ENCODE measurements around the gene TTN.

Gene TTN

DNA sequence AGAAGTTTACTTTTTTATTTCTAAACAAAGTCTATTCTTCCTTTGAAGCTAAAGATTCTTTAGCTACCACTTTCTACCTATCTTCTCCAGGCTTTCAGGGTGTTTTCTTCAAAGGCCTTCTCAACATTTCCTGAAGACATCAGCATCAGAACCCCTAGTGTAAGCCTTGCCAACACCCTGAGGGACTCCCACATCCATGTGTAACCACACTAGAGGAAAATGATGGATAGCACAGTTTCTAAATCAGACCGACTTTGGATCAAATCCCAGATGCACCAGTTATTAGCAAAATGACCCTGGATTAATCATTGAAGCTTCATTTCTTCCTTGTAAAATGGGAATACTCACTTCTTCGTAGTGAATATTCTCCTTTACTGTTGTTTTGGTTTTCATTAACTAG lies 4.7 kb upstream of the TTN start:
- DNase-seq (ENCODE audit: low read depth, low spot score), result no peak

DNA sequence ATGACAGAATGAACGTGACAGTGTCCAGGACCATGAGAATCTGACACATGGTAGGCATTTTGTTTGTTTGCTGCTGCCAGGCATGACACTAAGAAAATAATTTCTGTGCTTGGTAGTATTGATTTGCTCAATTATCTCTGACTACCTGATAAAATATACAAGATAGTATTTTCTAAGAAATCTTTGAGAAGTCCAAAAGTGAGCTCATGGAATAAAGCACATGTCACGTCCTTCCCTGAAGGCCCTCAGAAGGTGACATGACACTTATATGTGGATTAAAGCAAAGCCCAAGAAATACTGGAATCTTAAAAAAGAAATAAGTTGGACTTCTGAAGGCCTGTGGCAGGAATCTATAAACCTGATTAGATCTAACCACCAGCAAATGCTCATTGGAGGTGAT lies 3.8 kb upstream of the TTN start:
- DNase-seq (ENCODE audit: low read depth, low spot score), result no peak

DNA sequence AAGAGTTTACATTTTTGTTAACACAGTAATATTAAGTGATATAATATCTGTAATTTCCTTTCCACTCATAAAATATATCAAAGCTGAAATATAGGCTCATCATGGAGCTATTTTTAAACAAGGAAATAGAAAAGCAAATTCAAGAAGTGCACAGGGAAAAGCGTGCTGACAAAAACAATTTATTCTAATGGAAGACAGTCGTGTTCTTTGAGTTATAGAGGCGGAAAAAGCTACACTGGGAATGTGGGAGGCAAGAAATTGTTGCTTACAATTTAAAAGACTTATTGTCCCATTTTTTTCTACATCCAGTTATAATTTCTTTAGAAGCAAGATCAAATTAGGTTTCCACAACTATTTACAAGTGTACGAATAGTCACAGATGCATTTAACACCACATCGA lies 3.2 kb upstream of the TTN start:
- DNase-seq (ENCODE audit: low read depth, low spot score), result no peak

DNA sequence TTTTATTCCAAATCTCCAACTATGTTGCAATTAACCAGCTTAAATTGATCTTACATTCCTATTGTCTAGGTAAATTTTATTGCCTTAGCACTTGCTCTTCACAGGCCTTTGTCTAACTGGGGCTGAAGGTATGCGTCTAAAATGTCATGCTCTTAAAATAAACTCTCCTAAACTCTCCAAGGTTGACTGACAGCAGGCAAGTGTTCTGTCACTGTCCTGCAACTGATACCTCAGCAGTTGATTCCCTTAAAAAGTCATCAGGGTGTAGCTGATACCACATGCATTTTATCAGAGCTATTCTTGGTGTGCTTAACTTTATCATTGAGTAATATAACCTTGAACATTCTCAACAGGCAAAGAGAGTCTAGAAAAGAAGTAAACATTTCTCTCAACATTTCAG lies 680 bp downstream of the TTN start:
- DNase-seq (ENCODE audit: low read depth, low spot score), result no peak

DNA sequence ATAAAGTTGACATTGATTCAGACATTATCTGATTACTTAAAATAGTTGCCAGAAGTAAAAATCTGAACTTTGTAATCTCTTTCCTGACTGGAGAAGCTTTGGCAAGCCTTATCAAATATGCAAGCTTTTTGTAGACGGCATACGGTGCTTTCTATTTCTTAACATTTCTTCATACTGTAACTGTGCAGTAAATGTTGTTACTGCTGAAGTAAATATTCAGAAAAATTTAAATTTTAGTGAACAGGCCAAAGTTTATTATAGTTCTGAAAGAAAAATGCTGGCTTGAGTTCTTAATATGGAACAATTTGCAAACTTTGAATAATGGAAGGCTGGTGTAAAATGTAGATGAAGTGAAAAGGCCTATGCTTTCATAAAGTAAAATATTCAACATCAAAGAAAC lies 1.8 kb downstream of the TTN start:
- no peak for DNase-seq (ENCODE audit: low read depth, low spot score)

DNA sequence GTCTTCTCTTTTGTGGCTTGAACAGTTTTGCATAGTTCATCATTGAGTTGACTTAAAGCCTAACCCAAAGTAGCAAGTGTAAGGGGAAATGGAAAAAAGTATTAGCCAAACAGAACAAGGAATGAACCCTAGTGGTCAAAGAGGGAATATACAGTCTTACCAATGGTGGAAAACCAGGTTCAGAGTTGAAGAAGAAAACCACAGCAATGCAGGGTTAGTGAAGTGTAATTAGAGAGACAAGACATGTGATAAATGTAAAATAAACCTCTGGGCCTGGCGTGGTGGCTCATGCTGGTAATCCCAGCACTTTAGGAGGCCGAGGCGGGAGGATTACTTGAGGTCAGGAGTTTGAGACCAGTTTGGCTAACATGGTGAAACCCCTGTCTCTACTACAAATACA lies 2.4 kb downstream of the TTN start:
- DNase-seq (ENCODE audit: low read depth, low spot score), result no peak

DNA sequence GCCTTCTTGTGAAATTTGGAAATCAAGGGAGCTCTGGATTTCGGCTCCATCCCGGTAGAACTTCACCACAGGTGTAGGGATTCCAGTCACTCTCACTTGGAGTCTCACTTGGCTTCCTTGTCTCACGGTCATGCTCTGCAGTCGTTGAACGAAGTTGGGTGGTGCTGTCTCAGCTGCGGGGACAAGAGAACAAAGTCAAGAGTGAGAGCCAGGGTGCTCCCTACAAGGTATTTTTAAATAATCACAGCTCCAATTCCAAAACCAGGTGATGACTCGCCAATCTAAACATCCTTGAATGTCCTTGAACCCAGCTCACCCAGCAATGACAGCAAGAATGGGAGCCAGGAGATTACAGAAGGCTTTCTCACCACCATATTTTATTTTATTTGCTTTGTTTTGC lies 6.7 kb downstream of the TTN start:
- no peak for DNase-seq (ENCODE audit: low read depth, low spot score)

DNA sequence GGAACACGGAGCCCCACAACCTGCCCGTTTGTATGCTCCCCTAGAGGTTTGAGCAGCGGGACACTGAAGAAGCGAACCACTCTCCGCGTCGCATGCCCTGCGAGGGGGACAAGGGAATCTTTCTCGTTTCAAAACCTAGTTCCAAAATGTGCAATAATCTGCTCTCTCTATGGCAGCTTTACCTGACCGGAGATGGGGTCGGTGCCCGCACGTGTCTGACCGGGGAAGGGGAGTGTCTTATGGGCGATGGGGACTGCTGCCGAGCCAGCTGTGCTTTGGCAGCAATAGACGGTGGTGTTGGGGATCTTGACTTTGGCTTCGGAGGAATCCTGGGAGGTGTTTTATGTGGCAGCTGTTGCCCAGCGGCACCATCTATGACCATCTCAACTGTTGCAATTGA lies 7.9 kb downstream of the TTN start:
- no peak for DNase-seq (ENCODE audit: low read depth, low spot score)

DNA sequence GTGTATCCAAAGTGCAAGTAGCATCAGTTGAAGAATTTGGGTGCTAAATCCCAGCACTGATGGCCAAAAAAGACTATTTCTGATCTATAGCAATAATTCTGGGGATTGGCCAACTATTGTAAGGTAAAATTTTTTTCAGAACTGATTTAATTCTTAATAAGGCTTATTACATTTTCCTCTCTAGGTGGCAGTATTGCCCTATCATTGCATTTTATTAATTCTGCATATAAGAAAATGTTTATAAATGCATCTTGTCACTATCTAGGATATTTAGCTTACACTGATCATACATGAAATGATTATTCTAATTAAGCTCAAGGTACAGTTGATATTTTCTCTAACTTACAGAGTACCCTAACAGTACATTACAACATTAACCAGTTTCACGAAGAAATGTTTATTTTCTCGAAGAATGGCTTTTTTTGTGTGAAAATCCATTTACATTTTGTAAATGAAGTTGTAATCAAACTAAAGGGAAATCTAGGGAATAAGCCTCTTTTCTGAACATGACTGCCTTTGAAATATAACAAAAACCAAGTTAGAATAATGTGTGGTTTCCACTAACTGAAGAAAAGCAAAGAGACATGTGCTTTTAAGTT lies 11.0 kb downstream of the TTN start:
- DNase-seq (ENCODE audit: low read depth, low spot score), result peak; percentile 41

DNA sequence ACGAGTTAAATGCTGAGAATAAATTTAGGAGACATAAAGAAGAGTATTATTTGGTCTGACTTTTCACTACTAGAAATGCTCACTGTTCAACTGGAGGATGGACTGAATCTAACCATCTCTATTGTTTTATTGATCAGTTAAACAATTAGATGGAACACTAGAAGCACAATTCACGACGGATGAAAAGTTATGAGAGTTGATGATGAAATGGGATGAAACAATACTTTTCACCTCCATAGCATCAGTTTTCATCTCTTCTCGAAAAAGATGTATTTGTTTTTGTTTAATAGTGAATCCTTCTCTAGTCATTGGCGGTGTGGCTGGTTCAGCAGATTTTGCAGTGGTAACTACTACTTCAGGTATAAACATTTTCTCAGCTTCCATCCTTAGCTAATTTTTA lies 19.3 kb downstream of the TTN start:
- DNase-seq (ENCODE audit: low read depth, low spot score), result no peak

DNA sequence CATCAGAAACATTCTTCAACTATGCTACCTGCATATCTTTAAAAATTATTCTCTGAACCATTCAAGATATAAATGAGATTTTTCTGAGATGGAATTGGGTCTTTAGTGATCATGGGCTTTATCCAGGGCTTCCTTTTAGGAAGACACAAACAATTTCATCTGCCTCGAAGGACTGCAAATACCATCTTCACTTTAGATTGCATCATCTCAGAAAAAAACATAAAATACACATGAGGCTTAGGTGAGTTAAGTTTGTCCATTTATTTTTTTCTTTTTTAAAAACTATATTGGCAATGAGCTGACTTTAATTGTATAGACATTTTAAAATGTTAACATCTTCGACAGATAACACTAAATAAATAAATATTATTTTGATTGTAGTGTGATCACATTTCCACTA lies 20.1 kb downstream of the TTN start:
- DNase-seq (ENCODE audit: low read depth, low spot score), result no peak

DNA sequence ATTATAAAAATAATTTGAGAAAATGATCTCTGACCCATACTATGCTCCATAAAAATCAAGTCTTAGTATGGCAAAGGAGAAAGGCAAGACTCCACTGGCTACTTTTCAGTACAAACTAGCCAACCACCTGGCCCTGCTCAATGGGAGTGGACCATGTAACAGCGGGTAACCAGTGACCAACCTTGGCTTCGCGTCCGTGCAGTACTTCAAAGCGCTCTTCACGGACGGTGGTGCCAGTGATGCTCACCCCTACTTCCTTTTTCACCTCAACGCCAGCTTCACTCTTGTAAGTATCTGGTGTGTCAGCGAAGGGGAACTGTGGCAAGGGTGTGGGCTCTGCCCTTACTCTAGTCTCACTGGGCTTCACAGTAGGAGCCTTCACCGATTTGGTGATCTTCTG lies 23.3 kb downstream of the TTN start:
- no peak for DNase-seq (ENCODE audit: low read depth, low spot score)

DNA sequence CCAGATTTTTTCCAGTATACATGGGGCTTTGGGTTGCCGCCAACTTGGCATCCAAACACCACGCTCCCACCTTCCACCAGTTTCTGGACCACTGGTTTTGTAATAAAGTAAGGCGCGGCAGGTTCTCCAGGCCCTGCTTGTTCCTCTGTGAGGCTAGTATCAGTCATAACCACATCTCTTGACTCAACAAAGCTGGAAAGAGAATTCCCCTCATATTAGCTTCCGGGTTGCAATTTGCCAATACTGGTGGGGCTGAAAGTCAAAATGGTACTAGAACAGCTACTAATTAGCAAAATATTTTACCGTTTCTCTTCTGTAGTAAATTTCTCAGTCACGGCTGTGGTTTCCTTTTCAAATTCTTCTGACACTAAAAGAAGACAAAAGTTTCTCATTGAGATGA lies 25.0 kb downstream of the TTN start:
- no peak for DNase-seq (ENCODE audit: low read depth, low spot score)

DNA sequence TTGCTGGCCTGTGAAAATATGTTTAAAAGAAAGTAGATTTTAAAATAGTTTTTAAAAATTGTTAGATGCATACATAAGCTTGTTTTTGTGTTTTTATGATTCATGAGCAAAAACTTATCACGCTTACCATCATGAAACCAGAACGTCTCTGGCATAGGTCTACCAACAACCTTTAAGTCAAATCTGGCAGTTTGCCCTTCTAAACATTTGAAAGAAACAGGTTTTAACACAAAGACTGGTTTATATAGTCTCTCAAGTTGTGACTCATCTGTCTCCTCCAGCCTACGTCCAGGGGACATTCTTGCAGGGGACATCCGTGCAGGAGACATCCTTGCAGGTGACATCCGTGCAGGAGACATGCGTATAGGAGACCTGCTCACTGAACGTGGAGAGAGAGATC lies 29.6 kb downstream of the TTN start:
- DNase-seq (ENCODE audit: low read depth, low spot score), result no peak

DNA sequence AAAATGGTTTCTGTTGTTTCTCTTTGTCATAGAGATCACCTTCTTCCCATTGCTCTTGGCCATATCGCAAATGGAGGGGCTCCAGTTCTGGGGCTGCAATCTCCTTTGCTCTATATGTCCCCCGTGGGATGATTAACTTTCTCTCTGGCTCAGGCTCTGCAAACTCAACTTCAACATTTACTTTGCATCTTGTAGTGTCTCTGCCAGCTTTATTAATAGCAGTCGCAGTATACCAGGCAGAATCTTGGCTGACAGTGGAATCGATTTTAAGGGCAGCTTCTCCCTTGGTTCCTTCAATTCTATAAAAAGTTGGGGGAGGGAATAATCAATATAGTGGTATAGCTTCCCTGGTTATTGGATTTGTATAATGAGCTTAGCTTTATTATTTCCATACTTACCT lies 30.5 kb downstream of the TTN start:
- no peak for DNase-seq (ENCODE audit: low read depth, low spot score)

DNA sequence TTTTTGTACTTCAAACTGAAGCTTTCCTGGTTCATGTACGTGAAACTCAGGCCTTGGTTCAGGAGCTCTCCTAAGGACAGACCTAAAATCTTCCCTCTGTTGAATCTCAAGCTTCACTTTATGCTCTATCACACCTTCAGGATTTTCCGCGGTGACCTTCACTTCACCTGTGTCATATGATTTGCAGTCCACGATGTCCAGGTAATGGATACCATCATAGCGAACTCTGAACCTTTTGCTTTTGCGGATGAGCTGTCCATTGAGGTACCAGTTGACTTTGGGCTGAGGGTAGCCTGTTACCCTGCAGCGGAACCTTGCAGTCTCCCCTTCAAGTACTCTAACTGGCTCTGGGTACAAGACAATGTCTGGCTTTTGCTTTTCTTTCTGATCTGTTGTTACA lies 31.2 kb downstream of the TTN start:
- no peak for DNase-seq (ENCODE audit: low read depth, low spot score)

DNA sequence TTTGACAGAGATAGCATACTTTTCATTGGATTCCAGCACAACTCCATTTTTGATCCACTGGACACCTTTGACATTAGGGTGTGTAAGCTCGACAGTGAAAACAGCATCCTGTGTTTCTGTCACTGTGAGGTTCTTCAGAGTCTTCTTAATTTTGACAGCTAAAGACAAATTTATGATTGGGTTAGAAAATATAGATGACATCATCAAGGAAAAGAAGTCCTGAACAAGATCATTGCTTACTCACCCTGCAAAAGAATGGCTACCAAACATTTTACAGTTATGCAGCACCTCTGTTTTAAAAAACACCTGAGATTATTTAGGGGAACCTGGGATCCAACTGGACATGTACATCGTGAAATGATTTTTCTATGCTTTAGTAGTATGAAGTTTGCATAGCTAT lies 36.7 kb downstream of the TTN start:
- DNase-seq (ENCODE audit: low read depth, low spot score), result no peak

DNA sequence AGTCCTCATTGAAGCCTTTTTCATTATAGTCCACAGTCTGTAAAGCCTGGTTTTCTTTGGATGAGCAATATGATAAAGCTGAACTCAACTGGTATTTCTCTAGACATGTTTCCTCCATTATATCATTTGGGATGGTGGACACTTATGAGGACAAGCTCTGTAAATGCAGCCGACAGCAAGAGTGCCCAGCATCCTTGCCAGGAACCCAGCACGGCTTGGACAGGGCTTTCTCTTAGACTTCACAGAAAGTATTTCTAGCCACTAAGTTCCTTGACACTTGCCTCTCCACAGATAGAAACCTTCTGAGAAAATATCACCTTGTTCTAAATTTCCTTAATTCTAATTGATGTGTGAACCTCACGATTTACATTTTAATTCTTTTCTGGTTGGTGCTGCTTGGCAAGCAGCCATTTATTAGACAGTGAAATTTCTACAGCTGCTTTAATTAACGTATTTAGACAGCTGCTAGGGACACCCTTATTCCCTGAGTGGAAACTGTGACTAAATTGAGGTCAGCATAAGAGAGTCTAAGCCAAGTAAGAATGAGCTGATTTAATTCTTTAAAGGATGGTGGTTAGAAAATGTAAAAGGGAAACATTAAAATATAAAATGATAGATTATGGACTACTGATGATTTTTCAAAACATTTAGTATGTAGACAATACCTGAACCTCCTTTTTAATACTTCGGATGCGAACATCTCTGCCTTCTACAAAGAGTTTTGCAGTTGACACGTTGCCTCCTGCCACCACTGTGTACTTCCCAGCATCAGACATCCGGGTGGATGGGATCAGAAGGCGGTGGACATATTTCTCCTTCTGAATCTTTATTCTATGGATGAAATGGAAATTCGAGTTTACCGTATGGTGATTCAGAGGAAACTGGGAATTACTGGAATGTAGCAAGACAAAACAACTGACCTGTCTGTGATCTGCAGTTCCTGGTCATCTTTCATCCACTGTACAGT lies 39.8 kb downstream of the TTN start:
- no peak for DNase-seq (ENCODE audit: low read depth, low spot score)

DNA sequence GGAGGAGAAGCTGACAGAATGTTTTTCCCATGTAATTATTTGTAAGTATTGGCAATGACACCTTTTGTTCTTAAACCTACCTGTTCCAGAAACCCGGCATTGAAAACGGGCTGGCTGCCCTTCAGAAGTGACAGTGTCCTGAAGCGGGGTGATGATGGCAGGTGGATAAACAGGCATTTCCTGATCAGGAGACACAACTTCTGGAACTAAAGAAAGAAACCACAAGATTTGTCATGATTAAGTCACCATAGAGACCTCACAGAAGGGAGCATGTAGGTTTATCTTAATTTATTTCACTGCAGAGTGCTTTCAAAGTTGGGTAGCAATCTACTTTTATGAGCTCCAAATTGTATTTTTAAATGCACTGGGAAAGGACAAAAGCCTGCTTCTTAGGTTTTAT lies 43.1 kb downstream of the TTN start:
- no peak for DNase-seq (ENCODE audit: low read depth, low spot score)

DNA sequence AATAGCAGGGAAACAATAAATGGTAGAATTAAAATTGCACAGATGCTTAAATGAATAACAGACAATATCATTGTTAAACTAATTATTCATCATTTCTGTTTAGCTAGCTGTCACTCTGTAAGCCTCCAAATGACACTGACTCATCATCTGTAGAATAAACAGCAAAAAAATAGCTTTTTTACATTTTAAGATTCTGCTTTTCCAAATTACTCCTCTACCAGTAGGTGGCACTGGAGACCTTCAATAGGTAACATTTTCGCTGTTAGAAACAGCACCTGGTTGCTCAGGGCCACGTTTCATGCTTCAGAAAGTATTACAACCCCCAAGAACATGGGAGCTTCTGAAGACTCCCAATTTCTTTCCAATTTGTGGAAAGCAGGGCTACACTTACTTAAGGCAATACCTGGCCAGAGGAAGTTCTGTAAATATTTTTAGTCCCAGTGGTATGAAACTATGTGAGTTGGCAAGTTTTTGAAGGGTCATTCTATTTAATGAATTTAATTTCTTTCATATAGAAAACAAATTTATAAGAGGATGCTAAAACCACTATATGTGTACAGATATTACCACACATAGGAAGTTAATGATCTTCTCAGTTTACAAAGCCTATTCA lies 45.4 kb downstream of the TTN start:
- peak; percentile 13 for DNase-seq (ENCODE audit: low read depth, low spot score)

DNA sequence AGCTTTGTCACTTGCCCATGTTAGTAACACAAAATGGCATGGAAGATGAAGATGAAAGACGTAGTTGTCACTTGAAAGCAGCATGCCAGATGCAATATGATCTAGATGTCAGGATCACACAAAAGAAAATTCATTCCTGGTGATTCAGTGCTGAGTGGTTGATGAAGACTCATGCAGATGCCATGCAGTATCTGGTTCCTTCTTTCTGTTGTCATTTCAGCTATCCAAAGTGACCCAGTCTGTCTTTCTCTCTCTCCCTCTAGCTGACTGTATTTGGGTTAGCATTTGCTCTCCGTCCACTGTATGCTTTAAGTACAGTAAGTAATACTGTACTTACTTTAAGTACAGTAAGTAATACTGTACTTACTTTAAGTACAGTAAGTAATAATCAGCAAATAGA lies 50.4 kb downstream of the TTN start:
- DNase-seq (ENCODE audit: low read depth, low spot score), result no peak

DNA sequence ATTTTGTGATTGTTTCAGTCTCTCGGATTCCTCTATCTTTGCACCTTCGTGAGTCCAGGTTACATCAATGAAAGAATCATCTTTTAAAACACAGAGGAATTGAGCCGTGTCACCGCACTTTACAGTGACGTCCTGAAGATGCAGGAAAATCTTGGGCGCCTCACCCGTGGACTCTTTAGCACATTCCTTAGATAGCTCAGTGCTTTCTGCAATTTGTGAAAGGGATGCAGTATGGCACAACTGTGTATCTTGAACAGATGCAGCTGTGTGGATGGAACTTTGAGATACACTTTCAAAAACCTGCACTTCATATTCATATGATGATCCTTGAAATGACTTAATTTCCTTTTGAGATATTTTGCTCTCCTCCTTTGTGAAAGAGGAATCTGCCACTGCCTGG lies 50.9 kb downstream of the TTN start:
- no peak for DNase-seq (ENCODE audit: low read depth, low spot score)

DNA sequence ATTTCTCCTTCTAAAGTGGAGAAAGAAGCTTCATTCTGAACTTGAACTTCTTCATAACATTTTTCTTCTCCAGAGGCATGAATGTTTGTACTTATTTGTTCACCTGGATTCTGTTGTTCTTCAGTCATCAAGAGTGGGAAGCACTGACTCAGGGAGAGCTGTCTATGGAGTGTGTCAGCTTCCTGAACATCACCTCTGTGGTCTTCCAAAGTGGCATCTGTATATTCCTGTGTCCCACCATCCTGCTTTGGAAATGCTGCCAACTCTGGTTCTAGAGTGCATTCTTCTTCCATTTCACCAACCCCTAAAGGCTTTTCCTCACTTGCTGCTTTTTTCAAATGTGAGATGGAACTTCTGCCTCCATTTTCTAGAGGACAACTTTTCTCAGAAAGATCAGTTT lies 59.5 kb downstream of the TTN start:
- DNase-seq (ENCODE audit: low read depth, low spot score), result no peak
